ENCODE measurements around the gene GLCE. TPM values are rescaled to one million over a fixed set of nuclear protein-coding genes. Genes with fewer than 3 reads are reported as not detected.

The GLCE gene
- total RNA-seq, 4 donors from 2014 or later, result 11.6 to 20.3 (median 16.0) TPM

DNA sequence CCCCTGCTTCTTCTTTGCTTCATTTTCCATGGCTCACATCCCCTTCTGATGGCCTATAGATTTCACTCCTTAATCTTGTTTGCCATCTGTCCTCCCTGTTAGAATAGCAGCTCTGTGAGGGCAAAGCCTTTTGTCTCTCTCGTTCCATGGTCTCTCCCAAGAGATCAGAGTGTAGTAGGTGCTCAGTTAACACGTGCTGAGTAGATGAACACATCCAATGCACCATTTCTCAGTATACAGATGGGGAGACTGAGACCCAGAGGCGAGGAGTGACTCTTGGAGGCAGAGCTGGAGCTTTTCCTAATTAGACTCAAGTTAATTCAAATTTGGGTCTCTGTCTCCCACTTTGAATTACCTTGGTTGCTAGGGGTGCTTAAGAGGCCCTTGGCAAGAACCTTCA, 142.5 kb downstream of the GLCE start:
- H3K36me3 ChIP-seq, result no peaks in the 10 kb centered on the region
- WGBS, 2 donors, result 63 to 78% methylated on average over 3 of the region's 3 CpGs
- peaks cover 0 to 21% (median 7%) of the 10 kb centered on the region in 4 donors for H3K4me1 ChIP-seq
- H3K4me3 ChIP-seq, result no peak overlapping the region
- no peak for DNase-seq (ENCODE audit: low spot score in 2 of 2)
- TF ChIP-seq EP300 (IDR thresholded peaks at IDR 0.05) (no peak), POLR2A (IDR thresholded peaks at IDR 0.05) (no peak)
- TF ChIP-seq, protein P1, sequence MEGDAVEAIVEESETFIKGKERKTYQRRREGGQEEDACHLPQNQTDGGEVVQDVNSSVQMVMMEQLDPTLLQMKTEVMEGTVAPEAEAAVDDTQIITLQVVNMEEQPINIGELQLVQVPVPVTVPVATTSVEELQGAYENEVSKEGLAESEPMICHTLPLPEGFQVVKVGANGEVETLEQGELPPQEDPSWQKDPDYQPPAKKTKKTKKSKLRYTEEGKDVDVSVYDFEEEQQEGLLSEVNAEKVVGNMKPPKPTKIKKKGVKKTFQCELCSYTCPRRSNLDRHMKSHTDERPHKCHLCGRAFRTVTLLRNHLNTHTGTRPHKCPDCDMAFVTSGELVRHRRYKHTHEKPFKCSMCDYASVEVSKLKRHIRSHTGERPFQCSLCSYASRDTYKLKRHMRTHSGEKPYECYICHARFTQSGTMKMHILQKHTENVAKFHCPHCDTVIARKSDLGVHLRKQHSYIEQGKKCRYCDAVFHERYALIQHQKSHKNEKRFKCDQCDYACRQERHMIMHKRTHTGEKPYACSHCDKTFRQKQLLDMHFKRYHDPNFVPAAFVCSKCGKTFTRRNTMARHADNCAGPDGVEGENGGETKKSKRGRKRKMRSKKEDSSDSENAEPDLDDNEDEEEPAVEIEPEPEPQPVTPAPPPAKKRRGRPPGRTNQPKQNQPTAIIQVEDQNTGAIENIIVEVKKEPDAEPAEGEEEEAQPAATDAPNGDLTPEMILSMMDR (IDR thresholded peaks at IDR 0.05), result no peak
- no peak overlapping the region for H3K27ac ChIP-seq
- peaks cover 0 to 36% of the 10 kb centered on the region in 2 donors for H3K27me3 ChIP-seq
- no peaks in the 10 kb centered on the region for H3K9me3 ChIP-seq

DNA sequence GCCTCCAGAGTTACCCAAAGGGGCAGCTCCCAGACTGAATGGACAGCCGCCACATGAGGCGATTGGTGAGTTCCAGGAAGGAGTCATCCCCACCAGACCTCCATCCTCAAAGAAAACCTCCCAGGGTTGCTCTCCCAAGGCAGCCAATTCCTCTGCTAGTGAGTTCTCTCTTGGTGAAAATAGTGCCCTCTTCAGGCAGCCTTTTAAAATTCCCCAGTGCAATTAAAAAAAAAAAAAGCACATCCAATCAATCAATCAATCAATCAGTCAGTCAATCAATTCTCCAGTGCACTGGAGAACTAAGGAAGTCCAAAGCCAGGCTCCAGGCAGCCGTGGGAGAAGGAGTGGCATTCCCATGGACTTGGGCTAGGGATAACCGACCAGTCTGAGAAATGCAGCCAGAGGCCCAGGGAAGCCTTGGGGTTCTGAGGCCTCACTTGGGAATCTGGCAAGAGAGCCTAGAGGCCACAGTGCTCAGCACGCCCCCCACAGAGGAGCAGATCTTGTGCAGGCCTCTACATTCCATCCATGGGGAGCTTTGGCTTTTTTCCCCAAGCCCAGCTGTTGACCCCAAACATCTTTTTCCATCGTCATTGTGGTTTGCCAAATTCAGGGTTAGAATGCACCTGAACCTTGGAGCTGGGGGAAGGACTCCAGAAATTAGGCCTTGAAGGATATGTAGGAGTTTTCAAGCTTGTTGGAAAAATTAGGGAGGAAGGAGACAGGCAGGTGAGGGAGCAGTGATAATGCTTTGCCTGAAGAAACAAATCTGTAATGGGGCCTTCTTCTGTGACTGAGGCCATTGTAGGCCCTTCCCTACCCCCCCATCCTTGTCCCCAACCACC, 143.1 kb downstream of the GLCE start:
- peaks cover 0 to 30% of the 10 kb centered on the region in 2 donors for H3K27me3 ChIP-seq

DNA sequence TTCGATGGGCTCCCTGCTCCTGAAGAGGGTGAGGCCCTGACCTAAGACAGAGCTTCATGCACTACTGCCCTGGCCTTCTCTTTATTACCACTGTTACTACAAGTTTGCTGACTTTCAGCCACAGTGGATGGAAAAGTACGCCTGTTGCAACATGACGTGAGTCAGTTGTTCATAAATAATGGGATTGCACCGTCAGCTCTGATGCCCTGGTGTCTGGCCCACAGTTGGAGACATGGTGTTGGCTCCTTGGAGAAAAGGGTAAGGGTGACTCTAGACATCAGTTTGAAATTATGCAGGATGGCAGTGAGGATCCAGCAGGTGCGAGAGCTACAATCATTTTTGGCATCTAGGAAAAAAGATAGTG, 143.7 kb downstream of the GLCE start:
- H3K36me3 ChIP-seq, result no peaks in the 10 kb centered on the region
- TF ChIP-seq, protein P1 (IDR thresholded peaks at IDR 0.05), result no peak
- peak in 1 of 2 donors; percentile 23 for TF ChIP-seq EP300 (IDR thresholded peaks at IDR 0.05)
- TF ChIP-seq POLR2A (IDR thresholded peaks at IDR 0.05), result no peak
- peaks cover 0 to 11% (median 4%) of the 10 kb centered on the region in 4 donors for H3K4me1 ChIP-seq
- H3K27me3 ChIP-seq, result peaks cover 0 to 25% of the 10 kb centered on the region in 2 donors
- H3K27ac ChIP-seq, result peak overlapping the region in 1 of 4 donors; percentile 7
- H3K4me3 ChIP-seq, result no peak overlapping the region
- DNase-seq (ENCODE audit: low spot score in 2 of 2), result no peak
- H3K9me3 ChIP-seq, result no peaks in the 10 kb centered on the region
- 44 to 65% methylated on average over 5 of the region's 5 CpGs for WGBS, 2 donors

More for the DNA sequence above, 143.1 kb downstream of the GLCE start:
- H3K4me3 ChIP-seq, result no peak overlapping the region
- peaks cover 0 to 17% (median 7%) of the 10 kb centered on the region in 4 donors for H3K4me1 ChIP-seq
- H3K27ac ChIP-seq, result no peak overlapping the region
- no peak for TF ChIP-seq POLR2A (IDR thresholded peaks at IDR 0.05)
- TF ChIP-seq, protein P1 (IDR thresholded peaks at IDR 0.05), result no peak
- TF ChIP-seq EP300 (IDR thresholded peaks at IDR 0.05), result no peak
- H3K36me3 ChIP-seq, result no peaks in the 10 kb centered on the region
- DNase-seq (ENCODE audit: low spot score in 2 of 2), result no peak
- no peaks in the 10 kb centered on the region for H3K9me3 ChIP-seq
- WGBS, 2 donors, result 73 to 78% methylated on average over 6 of the region's 6 CpGs

DNA sequence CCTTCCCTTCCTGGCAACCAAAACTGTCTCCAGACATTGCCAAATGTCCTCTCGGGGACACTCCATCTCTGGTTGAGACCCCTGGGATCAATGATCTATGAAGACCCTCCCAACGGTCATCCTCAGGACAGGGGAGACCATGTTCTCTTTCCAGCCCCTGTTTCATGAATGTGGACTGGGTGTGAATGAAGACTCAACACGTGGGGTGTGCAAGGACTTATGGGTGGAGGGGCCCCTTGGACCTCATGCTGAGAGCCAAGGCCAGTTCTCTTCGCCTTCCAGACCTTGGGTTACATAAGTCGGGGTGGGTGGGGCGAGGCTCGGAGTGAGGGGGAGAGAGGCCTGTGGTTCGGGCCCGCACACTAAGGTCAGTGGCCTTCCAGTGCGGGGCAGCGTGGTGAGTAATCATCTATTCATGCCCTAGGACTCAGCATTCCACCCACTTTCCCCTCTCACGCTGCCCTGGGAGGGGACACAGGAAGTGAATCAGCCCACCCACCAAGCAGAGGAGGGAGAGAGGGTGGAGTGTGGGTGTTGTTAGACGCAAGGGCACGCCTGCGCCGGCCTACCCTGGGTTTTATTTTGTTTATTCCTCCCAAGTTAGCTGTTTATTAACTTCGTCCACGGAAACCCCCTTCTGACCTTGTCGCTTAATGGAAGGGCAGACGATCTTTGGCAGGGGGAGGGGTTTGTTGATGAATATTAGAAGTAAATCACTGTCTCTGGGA, 144.9 kb downstream of the GLCE start:
- no peak overlapping the region for H3K4me3 ChIP-seq
- no peaks in the 10 kb centered on the region for H3K36me3 ChIP-seq
- peak overlapping the region in 3 of 4 donors; percentile 10 to 34 (median 28) for H3K27ac ChIP-seq
- TF ChIP-seq, protein P1 (IDR thresholded peaks at IDR 0.05), result no peak
- no peak for TF ChIP-seq EP300 (IDR thresholded peaks at IDR 0.05)
- TF ChIP-seq POLR2A (IDR thresholded peaks at IDR 0.05), result no peak
- no peaks in the 10 kb centered on the region for H3K9me3 ChIP-seq
- DNase-seq (ENCODE audit: low spot score in 2 of 2), result no peak
- peaks cover 0 to 13% of the 10 kb centered on the region in 2 donors for H3K27me3 ChIP-seq
- 31 to 39% methylated on average over 20 of the region's 20 CpGs for WGBS, 2 donors
- H3K4me1 ChIP-seq, result peaks cover 0 to 4% (median 0%) of the 10 kb centered on the region in 4 donors
